MM.1S (cell line): ENCODE results near the gene JMJD7.

Experiments used
- DNase-seq: peaks from one replicate; pipeline ENCODE4 v3.0.0-alpha.2; 2015
- H2AFZ ChIP-seq: fragments of 300-600 bp; sonication (generic); 2 replicates; pipeline ENCODE4 v1.6.0; 2016; ENCODE audit warnings: antibody characterized with exemption, low read length
- H3F3A ChIP-seq: fragments of 300-600 bp; sonication (generic); 2 replicates; pipeline ENCODE4 v1.6.1; 2016; ENCODE audit warnings: mild to moderate bottlenecking, antibody characterized with exemption, low read length, moderate library complexity, mixed read lengths; ENCODE audit not compliant: insufficient read depth
- H3K27ac ChIP-seq: fragments of 300-600 bp; sonication (generic); 2 replicates; pipeline ENCODE4 v1.5.1; 2016; ENCODE audit warnings: mild to moderate bottlenecking, low read length
- H3K27me3 ChIP-seq: fragments of 300-600 bp; sonication (generic); replicated peaks from 2 replicates; pipeline ENCODE4 v1.6.0; 2016; ENCODE audit warnings: low read length; ENCODE audit not compliant: insufficient read depth
- H3K36me3 ChIP-seq: fragments of 300-600 bp; sonication (generic); replicated peaks from 2 replicates; pipeline ENCODE4 v1.6.1; 2016; ENCODE audit warnings: mild to moderate bottlenecking, low read length, mixed read lengths; ENCODE audit not compliant: insufficient read depth
- H3K4me1 ChIP-seq: fragments of 300-600 bp; sonication (generic); 2 replicates; pipeline ENCODE4 v1.6.1; 2016; ENCODE audit warnings: low read length, mixed read lengths
- H3K4me2 ChIP-seq: fragments of 300-600 bp; sonication (generic); 2 replicates; pipeline ENCODE4 v1.6.0; 2016; ENCODE audit warnings: low read depth, low read length
- H3K4me3 ChIP-seq: fragments of 300-600 bp; sonication (generic); 2 replicates; pipeline ENCODE4 v1.5.1; 2016; ENCODE audit warnings: low read length, mixed read lengths
- H3K79me2 ChIP-seq: fragments of 300-600 bp; sonication (generic); 2 replicates; pipeline ENCODE4 v1.6.1; 2016; ENCODE audit warnings: mixed run types, low read length, mixed read lengths
- H3K9ac ChIP-seq: fragments of 300-600 bp; sonication (generic); 2 replicates; pipeline ENCODE4 v1.6.1; 2016; ENCODE audit warnings: low read length, mixed read lengths
- H3K9me2 ChIP-seq: fragments of 300-600 bp; sonication (generic); replicated peaks from 2 replicates; pipeline ENCODE4 v1.6.1; 2016; ENCODE audit warnings: mild to moderate bottlenecking, low read length, mixed read lengths; ENCODE audit not compliant: insufficient read depth
- H3K9me3 ChIP-seq: fragments of 300-600 bp; sonication (generic); replicated peaks from 2 replicates; pipeline ENCODE4 v1.6.1; 2016; ENCODE audit warnings: mild to moderate bottlenecking, low read length, mixed read lengths; ENCODE audit not compliant: insufficient read depth
- H4K20me1 ChIP-seq: fragments of 300-600 bp; sonication (generic); 2 replicates; pipeline ENCODE4 v1.6.1; 2016; ENCODE audit warnings: mild to moderate bottlenecking, low read length, moderate library complexity, mixed read lengths; ENCODE audit not compliant: insufficient read depth
- CTCF ChIP-seq: fragments of 300-600 bp; sonication (generic); IDR thresholded peaks from 2 replicates; pipeline ENCODE4 v1.5.1; 2016; ENCODE audit warnings: antibody characterized with exemption, low read length, mixed read lengths
- EZH2 ChIP-seq: fragments of 300-600 bp; sonication (generic); optimal IDR thresholded peaks from 2 replicates; pipeline ENCODE3; 2017; ENCODE audit warnings: low read depth, mild to moderate bottlenecking, antibody characterized with exemption, low read length, mixed read lengths
- EZH2phosphoT487 ChIP-seq: fragments of 300-600 bp; sonication (generic); IDR thresholded peaks from 2 replicates; pipeline ENCODE4 v1.6.1; 2018; ENCODE audit warnings: antibody characterized with exemption, low read length

Gene JMJD7

GRCh38 chr15:41821831-41822230, 6.1 kb upstream of the JMJD7 start:
- no peaks in the 10 kb centered on the region for H3K9me3 ChIP-seq
- no peaks in the 10 kb centered on the region for H3K79me2 ChIP-seq
- H3K4me2 ChIP-seq = no peak overlapping the region
- H3F3A ChIP-seq = no peaks in the 10 kb centered on the region
- H3K9ac ChIP-seq = no peak overlapping the region
- no peaks in the 10 kb centered on the region for H4K20me1 ChIP-seq
- TF ChIP-seq CTCF = no peak
- TF ChIP-seq EZH2phosphoT487 = no peak
- no peak for TF ChIP-seq EZH2
- DNase-seq = no peak
- no peak overlapping the region for H3K27ac ChIP-seq
- H3K4me3 ChIP-seq = no peak overlapping the region
- no peaks in the 10 kb centered on the region for H3K4me1 ChIP-seq
- no peaks in the 10 kb centered on the region for H3K36me3 ChIP-seq
- H3K27me3 ChIP-seq = no peaks in the 10 kb centered on the region
- H3K9me2 ChIP-seq = no peaks in the 10 kb centered on the region
- H2AFZ ChIP-seq = no peak overlapping the region

- Histone ChIP-seq H3K4me1 (no peaks in the 10 kb centered on the region), H3K27ac (no peak overlapping the region), H3K9me3 (no peaks in the 10 kb centered on the region), H3K4me2 (no peak overlapping the region), H3K79me2 (no peaks in the 10 kb centered on the region), H3K9ac (no peak overlapping the region), H2AFZ (no peak overlapping the region), H3K4me3 (no peak overlapping the region), H3K27me3 (no peaks in the 10 kb centered on the region), H3F3A (no peaks in the 10 kb centered on the region), H3K9me2 (no peaks in the 10 kb centered on the region), H3K36me3 (no peaks in the 10 kb centered on the region), H4K20me1 (no peaks in the 10 kb centered on the region)
- TF ChIP-seq CTCF (no peak), EZH2phosphoT487 (no peak), EZH2 (no peak)
- no peak for DNase-seq
Observed at GRCh38 chr15:41822471-41822870, 5.4 kb upstream of the JMJD7 start.

GRCh38 chr15:41822957-41823356, 4.9 kb upstream of the JMJD7 start:
- TF ChIP-seq EZH2phosphoT487 (no peak), EZH2 (no peak), CTCF (no peak)
- Histone ChIP-seq H3K9me2 (no peaks in the 10 kb centered on the region), H4K20me1 (no peaks in the 10 kb centered on the region), H3K27ac (no peak overlapping the region), H3K79me2 (no peaks in the 10 kb centered on the region), H3K4me2 (no peak overlapping the region), H3K36me3 (no peaks in the 10 kb centered on the region), H3F3A (no peaks in the 10 kb centered on the region), H2AFZ (no peak overlapping the region), H3K4me1 (no peaks in the 10 kb centered on the region), H3K27me3 (no peaks in the 10 kb centered on the region), H3K4me3 (no peak overlapping the region), H3K9ac (no peak overlapping the region), H3K9me3 (no peaks in the 10 kb centered on the region)
- DNase-seq = no peak
